ENCODE data around the gene UFSP1.

- TF ChIP-seq CTCF (IDR thresholded peaks at IDR 0.05; ENCODE audit: low read length) = no peak
- TF ChIP-seq EZH2 (IDR thresholded peaks at IDR 0.05; ENCODE audit: borderline replicate concordance, low read length) = no peak
Measured at GRCh38 chr7:100856871-100857282, 32.6 kb downstream of the UFSP1 start.

All from OCI-LY1 (cell line).